ENCODE results near the gene PATJ. TPM values are rescaled to one million over a fixed set of nuclear protein-coding genes. Genes with fewer than 3 reads are reported as not detected.

Gene PATJ
- total RNA-seq, 1 experiment from 2014 or later = 57.9 TPM

DNA sequence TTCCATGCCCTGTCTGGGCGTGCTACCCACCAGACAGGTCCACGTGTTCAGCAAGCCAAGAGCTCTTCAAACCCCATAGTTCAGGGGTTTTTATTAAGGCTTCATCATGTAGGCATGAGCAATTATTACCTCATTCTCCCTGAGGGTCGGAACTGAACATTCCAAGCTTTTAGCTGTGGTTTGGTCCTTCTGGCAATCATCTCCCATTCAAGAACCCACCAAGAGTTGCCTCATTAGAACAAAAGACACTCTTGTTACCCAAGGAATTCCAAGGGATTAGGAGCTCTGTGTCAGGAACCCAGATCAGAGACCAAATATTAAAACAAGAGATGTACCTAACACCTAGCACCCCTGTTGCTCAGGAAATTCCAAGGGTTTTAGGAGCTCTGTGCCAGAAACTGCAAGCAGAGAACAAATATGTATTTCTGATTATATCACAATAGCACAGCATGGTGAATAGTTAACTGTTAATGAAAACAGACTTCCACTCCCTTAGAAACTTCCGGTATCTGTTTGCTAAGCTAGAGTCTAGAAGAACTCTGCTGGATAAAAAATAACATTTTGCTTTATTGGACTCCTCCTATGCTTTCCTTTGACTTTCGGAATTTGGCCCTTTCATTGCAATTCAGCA is 251.2 kb downstream of the PATJ start:
- CTCF ChIA-PET = interaction anchor here (0.7 to 2.0 kb wide), 2 partner anchors 42 to 97 kb away, joined by 3 to 7 read pairs; no protein-coding TSS in a partner anchor
- DNase-seq (ENCODE audit: low spot score) (no peak), ATAC-seq (no peak)
- H3K27me3 Mint-ChIP-seq (ENCODE audit: low read depth) = no peaks in the 10 kb centered on the region
- peaks cover 20% of the 10 kb centered on the region for H3K36me3 Mint-ChIP-seq
- H3K27ac Mint-ChIP-seq = peak overlapping the region; percentile 35; the same call in 1 of the 2 replicates
- no peak overlapping the region for H3K4me3 Mint-ChIP-seq
- POLR2A ChIA-PET = interaction anchor here (0.7 kb wide), 1 partner anchor 32 kb away, joined by 3 read pairs; no protein-coding TSS in a partner anchor
- peaks cover 18% of the 10 kb centered on the region for H3K4me1 Mint-ChIP-seq
- H3K9me3 Mint-ChIP-seq = peaks cover 7% of the 10 kb centered on the region; the same call in 1 of the 2 replicates
- no peak for TF ChIP-seq MYBL2 (CRISPR knock-in tag; IDR thresholded peaks at IDR 0.05)
- no peak for TF ChIP-seq CREB1 (CRISPR knock-in tag; IDR thresholded peaks at IDR 0.05)

DNA sequence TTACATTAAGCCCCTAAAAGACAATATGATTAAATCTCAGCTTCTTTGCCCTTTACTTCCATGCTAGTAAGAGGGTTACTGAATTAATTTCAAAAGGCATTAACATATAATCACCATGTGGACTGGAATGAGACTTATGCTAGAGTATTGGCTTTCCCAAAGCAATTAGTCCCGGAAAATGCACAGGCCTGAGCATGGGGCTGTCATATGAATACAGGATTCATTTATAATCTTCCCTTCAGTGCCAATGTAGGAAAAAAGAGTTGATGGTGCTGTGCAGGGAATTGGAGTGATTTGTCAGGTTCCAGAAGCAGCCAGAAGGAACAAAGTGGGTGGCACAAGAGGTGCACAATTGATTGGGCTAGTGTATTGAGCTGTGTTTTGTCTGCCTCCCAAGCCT is 253.4 kb downstream of the PATJ start:
- Mint-ChIP-seq H3K27ac (no peak overlapping the region), H3K9me3 (peaks cover 7% of the 10 kb centered on the region; the same call in 1 of the 2 replicates), H3K4me1 (peaks cover 22% of the 10 kb centered on the region), H3K27me3 (ENCODE audit: low read depth) (no peaks in the 10 kb centered on the region), H3K36me3 (peaks cover 20% of the 10 kb centered on the region), H3K4me3 (no peak overlapping the region)
- POLR2A ChIA-PET = no interaction called here
- CTCF ChIA-PET = interaction anchor here (1.1 to 1.2 kb wide), 2 partner anchors 29 to 87 kb away, joined by 3 read pairs; no protein-coding TSS in a partner anchor
- TF ChIP-seq NR3C1 (CRISPR knock-in tag; conservative IDR thresholded peaks at IDR 0.05; ENCODE audit: low read depth) = no peak
- TF ChIP-seq, protein P1, sequence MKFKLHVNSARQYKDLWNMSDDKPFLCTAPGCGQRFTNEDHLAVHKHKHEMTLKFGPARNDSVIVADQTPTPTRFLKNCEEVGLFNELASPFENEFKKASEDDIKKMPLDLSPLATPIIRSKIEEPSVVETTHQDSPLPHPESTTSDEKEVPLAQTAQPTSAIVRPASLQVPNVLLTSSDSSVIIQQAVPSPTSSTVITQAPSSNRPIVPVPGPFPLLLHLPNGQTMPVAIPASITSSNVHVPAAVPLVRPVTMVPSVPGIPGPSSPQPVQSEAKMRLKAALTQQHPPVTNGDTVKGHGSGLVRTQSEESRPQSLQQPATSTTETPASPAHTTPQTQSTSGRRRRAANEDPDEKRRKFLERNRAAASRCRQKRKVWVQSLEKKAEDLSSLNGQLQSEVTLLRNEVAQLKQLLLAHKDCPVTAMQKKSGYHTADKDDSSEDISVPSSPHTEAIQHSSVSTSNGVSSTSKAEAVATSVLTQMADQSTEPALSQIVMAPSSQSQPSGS (CRISPR knock-in tag; IDR thresholded peaks at IDR 0.05; ENCODE audit: borderline replicate concordance, low read depth) = no peak
- TF ChIP-seq, protein P2, sequence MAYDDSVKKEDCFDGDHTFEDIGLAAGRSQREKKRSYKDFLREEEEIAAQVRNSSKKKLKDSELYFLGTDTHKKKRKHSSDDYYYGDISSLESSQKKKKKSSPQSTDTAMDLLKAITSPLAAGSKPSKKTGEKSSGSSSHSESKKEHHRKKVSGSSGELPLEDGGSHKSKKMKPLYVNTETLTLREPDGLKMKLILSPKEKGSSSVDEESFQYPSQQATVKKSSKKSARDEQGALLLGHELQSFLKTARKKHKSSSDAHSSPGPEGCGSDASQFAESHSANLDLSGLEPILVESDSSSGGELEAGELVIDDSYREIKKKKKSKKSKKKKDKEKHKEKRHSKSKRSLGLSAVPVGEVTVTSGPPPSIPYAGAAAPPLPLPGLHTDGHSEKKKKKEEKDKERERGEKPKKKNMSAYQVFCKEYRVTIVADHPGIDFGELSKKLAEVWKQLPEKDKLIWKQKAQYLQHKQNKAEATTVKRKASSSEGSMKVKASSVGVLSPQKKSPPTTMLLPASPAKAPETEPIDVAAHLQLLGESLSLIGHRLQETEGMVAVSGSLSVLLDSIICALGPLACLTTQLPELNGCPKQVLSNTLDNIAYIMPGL (CRISPR knock-in tag; IDR thresholded peaks at IDR 0.05) = no peak
- TF ChIP-seq, protein P3, sequence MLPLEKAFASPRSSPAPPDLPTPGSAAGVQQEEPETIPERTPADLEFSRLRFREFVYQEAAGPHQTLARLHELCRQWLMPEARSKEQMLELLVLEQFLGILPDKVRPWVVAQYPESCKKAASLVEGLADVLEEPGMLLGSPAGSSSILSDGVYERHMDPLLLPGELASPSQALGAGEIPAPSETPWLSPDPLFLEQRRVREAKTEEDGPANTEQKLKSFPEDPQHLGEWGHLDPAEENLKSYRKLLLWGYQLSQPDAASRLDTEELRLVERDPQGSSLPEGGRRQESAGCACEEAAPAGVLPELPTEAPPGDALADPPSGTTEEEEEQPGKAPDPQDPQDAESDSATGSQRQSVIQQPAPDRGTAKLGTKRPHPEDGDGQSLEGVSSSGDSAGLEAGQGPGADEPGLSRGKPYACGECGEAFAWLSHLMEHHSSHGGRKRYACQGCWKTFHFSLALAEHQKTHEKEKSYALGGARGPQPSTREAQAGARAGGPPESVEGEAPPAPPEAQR (CRISPR knock-in tag; IDR thresholded peaks at IDR 0.05) = no peak
- no peak for TF ChIP-seq CBFB (CRISPR knock-in tag; IDR thresholded peaks at IDR 0.05; ENCODE audit: low read depth)
- TF ChIP-seq GRHL2 (CRISPR knock-in tag; IDR thresholded peaks at IDR 0.05; ENCODE audit: insufficient replicate concordance, severe bottlenecking) = no peak
- TF ChIP-seq JUN (CRISPR knock-in tag; IDR thresholded peaks at IDR 0.05) = no peak
- TF ChIP-seq CREB1 (CRISPR knock-in tag; IDR thresholded peaks at IDR 0.05) = no peak
- TF ChIP-seq, protein P4, sequence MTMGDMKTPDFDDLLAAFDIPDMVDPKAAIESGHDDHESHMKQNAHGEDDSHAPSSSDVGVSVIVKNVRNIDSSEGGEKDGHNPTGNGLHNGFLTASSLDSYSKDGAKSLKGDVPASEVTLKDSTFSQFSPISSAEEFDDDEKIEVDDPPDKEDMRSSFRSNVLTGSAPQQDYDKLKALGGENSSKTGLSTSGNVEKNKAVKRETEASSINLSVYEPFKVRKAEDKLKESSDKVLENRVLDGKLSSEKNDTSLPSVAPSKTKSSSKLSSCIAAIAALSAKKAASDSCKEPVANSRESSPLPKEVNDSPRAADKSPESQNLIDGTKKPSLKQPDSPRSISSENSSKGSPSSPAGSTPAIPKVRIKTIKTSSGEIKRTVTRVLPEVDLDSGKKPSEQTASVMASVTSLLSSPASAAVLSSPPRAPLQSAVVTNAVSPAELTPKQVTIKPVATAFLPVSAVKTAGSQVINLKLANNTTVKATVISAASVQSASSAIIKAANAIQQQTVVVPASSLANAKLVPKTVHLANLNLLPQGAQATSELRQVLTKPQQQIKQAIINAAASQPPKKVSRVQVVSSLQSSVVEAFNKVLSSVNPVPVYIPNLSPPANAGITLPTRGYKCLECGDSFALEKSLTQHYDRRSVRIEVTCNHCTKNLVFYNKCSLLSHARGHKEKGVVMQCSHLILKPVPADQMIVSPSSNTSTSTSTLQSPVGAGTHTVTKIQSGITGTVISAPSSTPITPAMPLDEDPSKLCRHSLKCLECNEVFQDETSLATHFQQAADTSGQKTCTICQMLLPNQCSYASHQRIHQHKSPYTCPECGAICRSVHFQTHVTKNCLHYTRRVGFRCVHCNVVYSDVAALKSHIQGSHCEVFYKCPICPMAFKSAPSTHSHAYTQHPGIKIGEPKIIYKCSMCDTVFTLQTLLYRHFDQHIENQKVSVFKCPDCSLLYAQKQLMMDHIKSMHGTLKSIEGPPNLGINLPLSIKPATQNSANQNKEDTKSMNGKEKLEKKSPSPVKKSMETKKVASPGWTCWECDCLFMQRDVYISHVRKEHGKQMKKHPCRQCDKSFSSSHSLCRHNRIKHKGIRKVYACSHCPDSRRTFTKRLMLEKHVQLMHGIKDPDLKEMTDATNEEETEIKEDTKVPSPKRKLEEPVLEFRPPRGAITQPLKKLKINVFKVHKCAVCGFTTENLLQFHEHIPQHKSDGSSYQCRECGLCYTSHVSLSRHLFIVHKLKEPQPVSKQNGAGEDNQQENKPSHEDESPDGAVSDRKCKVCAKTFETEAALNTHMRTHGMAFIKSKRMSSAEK (CRISPR knock-in tag; IDR thresholded peaks at IDR 0.05; ENCODE audit: borderline replicate concordance) = no peak
- no peak for TF ChIP-seq ATF1 (CRISPR knock-in tag; IDR thresholded peaks at IDR 0.05)
- TF ChIP-seq ESRRA (CRISPR knock-in tag; IDR thresholded peaks at IDR 0.05; ENCODE audit: borderline replicate concordance) = no peak
- TF ChIP-seq, protein P5, sequence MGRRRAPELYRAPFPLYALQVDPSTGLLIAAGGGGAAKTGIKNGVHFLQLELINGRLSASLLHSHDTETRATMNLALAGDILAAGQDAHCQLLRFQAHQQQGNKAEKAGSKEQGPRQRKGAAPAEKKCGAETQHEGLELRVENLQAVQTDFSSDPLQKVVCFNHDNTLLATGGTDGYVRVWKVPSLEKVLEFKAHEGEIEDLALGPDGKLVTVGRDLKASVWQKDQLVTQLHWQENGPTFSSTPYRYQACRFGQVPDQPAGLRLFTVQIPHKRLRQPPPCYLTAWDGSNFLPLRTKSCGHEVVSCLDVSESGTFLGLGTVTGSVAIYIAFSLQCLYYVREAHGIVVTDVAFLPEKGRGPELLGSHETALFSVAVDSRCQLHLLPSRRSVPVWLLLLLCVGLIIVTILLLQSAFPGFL (CRISPR knock-in tag; IDR thresholded peaks at IDR 0.05; ENCODE audit: borderline replicate concordance) = no peak
- TF ChIP-seq HMGA2 (CRISPR knock-in tag; IDR thresholded peaks at IDR 0.05) = no peak
- TF ChIP-seq, protein P6, sequence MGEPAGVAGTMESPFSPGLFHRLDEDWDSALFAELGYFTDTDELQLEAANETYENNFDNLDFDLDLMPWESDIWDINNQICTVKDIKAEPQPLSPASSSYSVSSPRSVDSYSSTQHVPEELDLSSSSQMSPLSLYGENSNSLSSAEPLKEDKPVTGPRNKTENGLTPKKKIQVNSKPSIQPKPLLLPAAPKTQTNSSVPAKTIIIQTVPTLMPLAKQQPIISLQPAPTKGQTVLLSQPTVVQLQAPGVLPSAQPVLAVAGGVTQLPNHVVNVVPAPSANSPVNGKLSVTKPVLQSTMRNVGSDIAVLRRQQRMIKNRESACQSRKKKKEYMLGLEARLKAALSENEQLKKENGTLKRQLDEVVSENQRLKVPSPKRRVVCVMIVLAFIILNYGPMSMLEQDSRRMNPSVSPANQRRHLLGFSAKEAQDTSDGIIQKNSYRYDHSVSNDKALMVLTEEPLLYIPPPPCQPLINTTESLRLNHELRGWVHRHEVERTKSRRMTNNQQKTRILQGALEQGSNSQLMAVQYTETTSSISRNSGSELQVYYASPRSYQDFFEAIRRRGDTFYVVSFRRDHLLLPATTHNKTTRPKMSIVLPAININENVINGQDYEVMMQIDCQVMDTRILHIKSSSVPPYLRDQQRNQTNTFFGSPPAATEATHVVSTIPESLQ (CRISPR knock-in tag; IDR thresholded peaks at IDR 0.05) = no peak
- TF ChIP-seq ZNF232 (CRISPR knock-in tag; IDR thresholded peaks at IDR 0.05) = no peak
- no peak for TF ChIP-seq FOXP1 (CRISPR knock-in tag; IDR thresholded peaks at IDR 0.05; ENCODE audit: borderline replicate concordance)
- no peak for TF ChIP-seq GTF2I (CRISPR knock-in tag; conservative IDR thresholded peaks at IDR 0.05)
- TF ChIP-seq, protein P7, sequence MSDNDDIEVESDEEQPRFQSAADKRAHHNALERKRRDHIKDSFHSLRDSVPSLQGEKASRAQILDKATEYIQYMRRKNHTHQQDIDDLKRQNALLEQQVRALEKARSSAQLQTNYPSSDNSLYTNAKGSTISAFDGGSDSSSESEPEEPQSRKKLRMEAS (CRISPR knock-in tag; IDR thresholded peaks at IDR 0.05) = no peak
- no peak for TF ChIP-seq ZNF317 (CRISPR knock-in tag; IDR thresholded peaks at IDR 0.05; ENCODE audit: borderline replicate concordance, low read depth)
- TF ChIP-seq RELA (CRISPR knock-in tag; IDR thresholded peaks at IDR 0.05; ENCODE audit: borderline replicate concordance) = no peak
- no peak for DNase-seq (ENCODE audit: low spot score)
- ATAC-seq = no peak

Data from WTC11 (cell line).